Measurements from ENCODE around the gene TBX1.
"Not testable (repeated sequence)": the region's sequence is repeated elsewhere in the genome, so short reads cannot be mapped to it uniquely, and the experiment has no call there.

The TBX1 gene

GRCh38 chr22:19723983-19724827 is 36.4 kb upstream of the TBX1 start:
- no peak overlapping the region for H3K27ac ChIP-seq (ENCODE audit: low read depth, low read length)
- no peak overlapping the region for H3K4me3 ChIP-seq (ENCODE audit: insufficient read depth, low read length, poor library complexity, severe bottlenecking)
- no peaks in the 10 kb centered on the region for H3K79me2 ChIP-seq (ENCODE audit: insufficient read depth, low read length)
- no peaks in the 10 kb centered on the region for H4K20me1 ChIP-seq (ENCODE audit: low read depth, low read length)
- no peaks in the 10 kb centered on the region for H3K9me2 ChIP-seq (replicated peaks; ENCODE audit: insufficient read depth, low read length)
- no peaks in the 10 kb centered on the region for H3F3A ChIP-seq (ENCODE audit: insufficient read depth)
- H3K36me3 ChIP-seq (ENCODE audit: low read length) = no peaks in the 10 kb centered on the region
- no peaks in the 10 kb centered on the region for H3K9me3 ChIP-seq (ENCODE audit: insufficient read depth, low read length)
- H3K4me2 ChIP-seq (ENCODE audit: low read depth, low read length, poor library complexity, severe bottlenecking) = no peak overlapping the region
- TF ChIP-seq EZH2phosphoT487 (conservative IDR thresholded peaks at IDR 0.05; ENCODE audit: low read length) = no peak
- no peak for TF ChIP-seq CTCF (IDR thresholded peaks at IDR 0.05; ENCODE audit: insufficient read depth, low read length, poor library complexity, severe bottlenecking)
- H3K27me3 ChIP-seq (ENCODE audit: low read length) = no peaks in the 10 kb centered on the region
- H3K9ac ChIP-seq (ENCODE audit: low read length) = no peak overlapping the region
- H2AFZ ChIP-seq (ENCODE audit: low read depth, low read length, severe bottlenecking) = no peak overlapping the region

- Histone ChIP-seq H3K79me2 (ENCODE audit: insufficient read depth, low read length) (no peaks in the 10 kb centered on the region), H3K4me3 (ENCODE audit: insufficient read depth, low read length, poor library complexity, severe bottlenecking) (no peak overlapping the region), H3K9me3 (ENCODE audit: insufficient read depth, low read length) (no peaks in the 10 kb centered on the region), H3K36me3 (ENCODE audit: low read length) (no peaks in the 10 kb centered on the region), H3K9ac (ENCODE audit: low read length) (no peak overlapping the region), H3F3A (ENCODE audit: insufficient read depth) (no peaks in the 10 kb centered on the region), H2AFZ (ENCODE audit: low read depth, low read length, severe bottlenecking) (no peak overlapping the region), H3K9me2 (replicated peaks; ENCODE audit: insufficient read depth, low read length) (no peaks in the 10 kb centered on the region), H3K27ac (ENCODE audit: low read depth, low read length) (no peak overlapping the region), H3K4me2 (ENCODE audit: low read depth, low read length, poor library complexity, severe bottlenecking) (no peak overlapping the region), H3K27me3 (ENCODE audit: low read length) (no peaks in the 10 kb centered on the region), H4K20me1 (ENCODE audit: low read depth, low read length) (no peaks in the 10 kb centered on the region)
- TF ChIP-seq EZH2phosphoT487 (conservative IDR thresholded peaks at IDR 0.05; ENCODE audit: low read length) (no peak), CTCF (IDR thresholded peaks at IDR 0.05; ENCODE audit: insufficient read depth, low read length, poor library complexity, severe bottlenecking) (no peak)
Measured at GRCh38 chr22:19724927-19725661, 35.5 kb upstream of the TBX1 start.

- H4K20me1 ChIP-seq (ENCODE audit: low read depth, low read length); H3K9ac ChIP-seq (ENCODE audit: low read length); H2AFZ ChIP-seq (ENCODE audit: low read depth, low read length, severe bottlenecking); H3K27ac ChIP-seq (ENCODE audit: low read depth, low read length); H3K9me2 ChIP-seq (replicated peaks; ENCODE audit: insufficient read depth, low read length); H3F3A ChIP-seq (ENCODE audit: insufficient read depth); H3K79me2 ChIP-seq (ENCODE audit: insufficient read depth, low read length); H3K4me3 ChIP-seq (ENCODE audit: insufficient read depth, low read length, poor library complexity, severe bottlenecking); H3K9me3 ChIP-seq (ENCODE audit: insufficient read depth, low read length); H3K36me3 ChIP-seq (ENCODE audit: low read length); H3K4me2 ChIP-seq (ENCODE audit: low read depth, low read length, poor library complexity, severe bottlenecking); H3K27me3 ChIP-seq (ENCODE audit: low read length): not testable (repeated sequence)
Measured at GRCh38 chr22:19726064-19726788, 34.4 kb upstream of the TBX1 start.
